ENCODE measurements around the gene BCL2. TPM values are rescaled to one million over a fixed set of nuclear protein-coding genes. Genes with fewer than 3 reads are reported as not detected.

The BCL2 gene
- total and polyA plus RNA-seq, 3 donors from 2014 or later, result 6.3 to 20.8 (median 16.0) TPM

- intact Hi-C loops (cut with DNase I; ENCODE audit: low total_unique reads), result loop anchor here (10.0 kb wide), 1 partner anchor 51 kb away; the partner anchor contains the start of gene BCL2
- no peak overlapping the region for H3K4me3 ChIP-seq
- H3K27me3 ChIP-seq, result no peaks in the 10 kb centered on the region
- DNase-seq, result no peak
- H3K27ac ChIP-seq, result peak overlapping the region; percentile 81 to 89
- WGBS, 2 donors, result 71 to 74% methylated on average over 2 of the region's 2 CpGs
- no peaks in the 10 kb centered on the region for H3K36me3 ChIP-seq (ENCODE audit: low read depth, missing control alignments)
- peaks cover 38% of the 10 kb centered on the region for H3K4me1 ChIP-seq
- no peak for TF ChIP-seq POLR2A (IDR thresholded peaks at IDR 0.05)
- TF ChIP-seq CTCF (IDR thresholded peaks at IDR 0.05), result no peak
- H3K9me3 ChIP-seq, result no peaks in the 10 kb centered on the region
Observed at GRCh38 chr18:63263444-63263843, 56.1 kb downstream of the BCL2 start.

- DNase-seq, result peak; percentile 47
- Histone ChIP-seq H3K4me3 (no peak overlapping the region), H3K27ac (peak overlapping the region; percentile 81 to 89), H3K36me3 (ENCODE audit: low read depth, missing control alignments) (no peaks in the 10 kb centered on the region), H3K9me3 (no peaks in the 10 kb centered on the region), H3K4me1 (peaks cover 42% of the 10 kb centered on the region), H3K27me3 (no peaks in the 10 kb centered on the region)
- WGBS, 2 donors, result 29 to 49% methylated on average over 12 of the region's 12 CpGs
- TF ChIP-seq POLR2A (IDR thresholded peaks at IDR 0.05), result no peak
- TF ChIP-seq CTCF (IDR thresholded peaks at IDR 0.05), result peak in 1 of 3 experiments; percentile 8
- intact Hi-C loops (cut with DNase I; ENCODE audit: low total_unique reads), result loop anchor here (10.0 kb wide), 1 partner anchor 52 kb away; the partner anchor contains the start of gene BCL2
Observed at GRCh38 chr18:63262369-63263335, 56.9 kb downstream of the BCL2 start.

- DNase-seq, result no peak
- no peaks in the 10 kb centered on the region for H3K36me3 ChIP-seq (ENCODE audit: low read depth, missing control alignments)
- no peak overlapping the region for H3K4me3 ChIP-seq
- no peaks in the 10 kb centered on the region for H3K9me3 ChIP-seq
- TF ChIP-seq POLR2A (IDR thresholded peaks at IDR 0.05) (no peak), CTCF (IDR thresholded peaks at IDR 0.05) (no peak)
- H3K4me1 ChIP-seq, result peaks cover 42% of the 10 kb centered on the region
- 87 to 91% methylated on average over 3 of the region's 3 CpGs for WGBS, 2 donors
- H3K27me3 ChIP-seq, result no peaks in the 10 kb centered on the region
- intact Hi-C loops (cut with DNase I; ENCODE audit: low total_unique reads), result loop anchor here (10.0 kb wide), 1 partner anchor 54 kb away; the partner anchor contains the start of gene BCL2
- peak overlapping the region; percentile 81 to 89 for H3K27ac ChIP-seq
Observed at GRCh38 chr18:63261029-63261428, 58.5 kb downstream of the BCL2 start.

GRCh38 chr18:63260380-63260754 lies 59.2 kb downstream of the BCL2 start:
- DNase-seq, result peak; percentile 60
- Histone ChIP-seq H3K9me3 (no peaks in the 10 kb centered on the region), H3K4me3 (no peak overlapping the region), H3K4me1 (peaks cover 42% of the 10 kb centered on the region), H3K27ac (peak overlapping the region; percentile 81 to 89), H3K27me3 (no peaks in the 10 kb centered on the region), H3K36me3 (ENCODE audit: low read depth, missing control alignments) (no peaks in the 10 kb centered on the region)
- intact Hi-C loops (cut with DNase I; ENCODE audit: low total_unique reads), result loop anchor here (10.0 kb wide), 1 partner anchor 54 kb away; the partner anchor contains the start of gene BCL2
- TF ChIP-seq CTCF (IDR thresholded peaks at IDR 0.05), result no peak
- no peak for TF ChIP-seq POLR2A (IDR thresholded peaks at IDR 0.05)
- WGBS, 2 donors, result 50 to 70% methylated on average over 7 of the region's 7 CpGs
